Ovary (tissue), 9 donors: ENCODE measurements around the gene PHKB. TPM values are rescaled to one million over a fixed set of nuclear protein-coding genes. Genes with fewer than 3 reads are reported as not detected.

Experiments
- DNase-seq, 5 donors: peaks; one replicate each; pipeline ENCODE4 v3.0.0-alpha.2; 2019 to 2020
- H3K27ac ChIP-seq, 2 donors: fragments of 200-600 bp; one replicate each; pipeline versions ENCODE4 v1.5.1 to v1.8.0; 2019 to 2022
- H3K27me3 ChIP-seq: fragments of 200-600 bp; one replicate; pipeline ENCODE4 v1.8.0; 2022
- H3K36me3 ChIP-seq: fragments of 200-600 bp; sonication (generic); one replicate; pipeline ENCODE4 v1.5.1; 2019
- H3K4me1 ChIP-seq: one replicate; pipeline ENCODE4 v1.8.1; 2013; ENCODE audit warnings: mild to moderate bottlenecking, moderate library complexity; ENCODE audit not compliant: insufficient read depth
- H3K4me3 ChIP-seq: fragments of 200-600 bp; sonication (generic); one replicate; pipeline ENCODE4 v1.5.1; 2017
- H3K9me3 ChIP-seq, 2 donors: fragments of 200-600 bp in 1 of 2; sonication (generic) in 1 of 2; one replicate each; pipeline versions ENCODE4 v1.5.1 to v1.8.1; 2013 to 2019; ENCODE audit warnings: mild to moderate bottlenecking in 1 of 2, moderate library complexity in 1 of 2
- CTCF ChIP-seq, 3 donors: fragments of 450-650 bp in 2 of 3; fragments of 200-600 bp in 1 of 3; IDR thresholded peaks; one replicate each; pipeline versions ENCODE4 v1.5.1 to v1.8.0; 2016 to 2022; ENCODE audit warnings: antibody characterized with exemption in 3 of 3, mild to moderate bottlenecking in 1 of 3
- EP300 ChIP-seq: sonication (generic); formaldehyde crosslinking; IDR thresholded peaks from one replicate; pipeline ENCODE4 v1.6.1; 2017; ENCODE audit warnings: antibody characterized with exemption
- POLR2A ChIP-seq: fragments of 450-650 bp; IDR thresholded peaks from one replicate; pipeline ENCODE4 v1.6.1; 2017; ENCODE audit warnings: antibody characterized with exemption, mild to moderate bottlenecking, moderate library complexity
- WGBS, 3 donors: extraction: QIAGEN DNeasy Blood & Tissue Kit in 1 of 3; methylation state at CpG; one replicate each; pipeline versions ENCODE4 v1.1.5 to v1.1.7; 2013 to 2017; 5-methylcytosine and 5-hydroxymethylcytosine counted together
- intact Hi-C, 4 donors: fragments of 100-400 bp; cut with DNase I; formaldehyde crosslinking; loops; one replicate each; pipeline versions ENCODE4 v1.11.0 to v1.15.1; 2022 to 2023
- polyA plus RNA-seq, 2 donors: library from polyadenylated mRNA; stranded (reverse); fragments of 200-250 nt in 1 of 2; fragments of 350-450 nt in 1 of 2; fragmentation: Illumina TruSeq in 1 of 2; extraction: RNeasy Lipid Tissue Mini Kit (QIAGEN cat#74804) in 1 of 2; gene quantifications; one replicate each; pipeline ENCODE4 v1.2.3, GENCODE V29; 2013 to 2014
- small RNA-seq: library from RNA; depleted of rRNA; stranded (forward); fragments of <200 nt; gene quantifications from one replicate; pipeline ENCODE3, GENCODE V24; 2016
- total RNA-seq, 7 donors: library from RNA; depleted of rRNA in 2 of 7; stranded (reverse); fragments of >200 nt in 2 of 7; fragmentation: NEBNext Ultra II Directional in 3 of 7; extraction: Animal tissue kit (Norgen Biotek cat#: 25700) in 3 of 7; gene quantifications; one replicate each; pipeline versions ENCODE4 v1.1.0 to v1.2.4, GENCODE V29; 2016 to 2023
- donor health status: DM: no; HTN: no; CAD: no; lungs with moderate emphysema.
- donor health status: DM: no; HTN: no; CAD: no.
- donor health status: Bipolar disorder and iron deficiency.
- donor health status: DM: yes; HTN: yes; CAD: no.
- donor health status: DM: no; HTN: no; CAD: no.
- donor health status: DM: yes; HTN: yes; CAD: no.

PHKB gene
- total and polyA plus RNA-seq, 9 donors = 16.5 to 86.6 (median 59.4) TPM

- H3K27me3 ChIP-seq = no peaks in the 10 kb centered on the region
- H3K4me1 ChIP-seq = no peaks in the 10 kb centered on the region
- 4 to 30% (median 8%) methylated on average over 6 of the region's 6 CpGs for whole genome bisulfite sequencing, 3 donors
- DNase-seq = no peak
- intact Hi-C loops = no loop called here
- H3K4me3 ChIP-seq = no peak overlapping the region
- no peak for TF ChIP-seq CTCF (IDR thresholded peaks at IDR 0.05)
- no peak for TF ChIP-seq POLR2A
- no peak for TF ChIP-seq EP300
- no peaks in the 10 kb centered on the region for H3K9me3 ChIP-seq
- no peak overlapping the region for H3K27ac ChIP-seq
- no peaks in the 10 kb centered on the region for H3K36me3 ChIP-seq
These were observed 271.5 kb downstream of the PHKB start for GRCh38 chr16:47732523-47733111.

GRCh38 chr16:47734081-47734857 lies 273.1 kb downstream of the PHKB start:
- intact Hi-C loops = no loop called here
- 72 to 80% (median 76%) methylated on average over 6 of the region's 6 CpGs for WGBS, 3 donors
- Histone ChIP-seq H3K27me3 (no peaks in the 10 kb centered on the region), H3K9me3 (no peaks in the 10 kb centered on the region), H3K27ac (no peak overlapping the region), H3K4me3 (no peak overlapping the region), H3K36me3 (no peaks in the 10 kb centered on the region), H3K4me1 (no peaks in the 10 kb centered on the region)
- no peak for DNase-seq
- no peak for TF ChIP-seq POLR2A
- no peak for TF ChIP-seq CTCF (IDR thresholded peaks at IDR 0.05)
- no peak for TF ChIP-seq EP300

GRCh38 chr16:47734987-47735594 lies 274.0 kb downstream of the PHKB start:
- Histone ChIP-seq H3K4me3 (no peak overlapping the region), H3K27me3 (no peaks in the 10 kb centered on the region), H3K27ac (no peak overlapping the region), H3K4me1 (no peaks in the 10 kb centered on the region), H3K9me3 (no peaks in the 10 kb centered on the region), H3K36me3 (no peaks in the 10 kb centered on the region)
- TF ChIP-seq POLR2A = no peak
- TF ChIP-seq EP300 = no peak
- TF ChIP-seq CTCF (IDR thresholded peaks at IDR 0.05) = no peak
- DNase-seq = no peak
- 64 to 67% (median 66%) methylated on average over 4 of the region's 4 CpGs for WGBS, 3 donors
- intact Hi-C loops = no loop called here

- Histone ChIP-seq H3K9me3 (no peaks in the 10 kb centered on the region), H3K4me3 (no peak overlapping the region), H3K27me3 (no peaks in the 10 kb centered on the region), H3K36me3 (no peaks in the 10 kb centered on the region), H3K4me1 (no peaks in the 10 kb centered on the region), H3K27ac (no peak overlapping the region)
- TF ChIP-seq EP300 (no peak), CTCF (IDR thresholded peaks at IDR 0.05) (no peak), POLR2A (no peak)
- 74 to 83% (median 82%) methylated on average over 3 of the region's 3 CpGs for WGBS, 3 donors
- DNase-seq = no peak
- intact Hi-C loops = no loop called here
These were observed 289.2 kb downstream of the PHKB start for GRCh38 chr16:47750371-47750770.

Small RNA genes within 50 kb of the gene (small RNA-seq; reads per million reads assigned to genes)
- gene RNA5SP425 = not detected

Other genes starting within 250 kb of the PHKB start
- 10 to 100 TPM; 34.4 to 45.3 (median 37.5) TPM for gene ITFG1, start 268 bp upstream of the PHKB start, total RNA-seq
- 100 to 1,000 TPM in 1 of 2 donors, 10 to 100 TPM in 1; 41.5 to 123 TPM for gene ITFG1, start 268 bp upstream of the PHKB start, polyA plus RNA-seq